HEK293T (cell line): Measurements from ENCODE around the gene PCDHA7.

Experiments
- ARNT ChIP-seq: fragments of 450-650 bp; IDR thresholded peaks from 2 replicates; pipeline ENCODE4 v1.6.1; 2017; ENCODE audit warnings: mild to moderate bottlenecking
- BHLHE40 ChIP-seq: fragments of 450-650 bp; IDR thresholded peaks from 2 replicates; pipeline ENCODE4 v1.6.1; 2016; ENCODE audit warnings: mild to moderate bottlenecking, moderate library complexity, borderline replicate concordance
- FOXA1 ChIP-seq: fragments of 450-650 bp; IDR thresholded peaks from 2 replicates; pipeline ENCODE4 v1.6.1; 2016; ENCODE audit warnings: mild to moderate bottlenecking
- FOXK2 ChIP-seq: fragments of 450-650 bp; IDR thresholded peaks from 2 replicates; pipeline ENCODE4 v1.6.1; 2016; ENCODE audit warnings: mild to moderate bottlenecking
- FOXM1 ChIP-seq: fragments of 450-650 bp; IDR thresholded peaks from 2 replicates; pipeline ENCODE4 v1.6.1; 2017; ENCODE audit warnings: mild to moderate bottlenecking, borderline replicate concordance
- HDGF ChIP-seq: fragments of 450-650 bp; IDR thresholded peaks from 2 replicates; pipeline ENCODE4 v1.6.1; 2017; ENCODE audit warnings: antibody characterized with exemption, borderline replicate concordance
- LEF1 ChIP-seq: fragments of 450-650 bp; IDR thresholded peaks from 2 replicates; pipeline ENCODE4 v1.6.1; 2017; ENCODE audit warnings: mild to moderate bottlenecking, borderline replicate concordance
- NFRKB ChIP-seq: fragments of 450-650 bp; IDR thresholded peaks from 2 replicates; pipeline ENCODE4 v1.6.1; 2016; ENCODE audit warnings: mild to moderate bottlenecking, moderate library complexity
- SP1 ChIP-seq: fragments of 450-650 bp; IDR thresholded peaks from 2 replicates; pipeline ENCODE4 v1.6.1; 2017
- TARDBP ChIP-seq: fragments of 450-650 bp; IDR thresholded peaks from 2 replicates; pipeline ENCODE4 v1.6.1; 2016
- TF ChIP-seq, protein P1 (sequence below): fragments of 450-650 bp; IDR thresholded peaks from 2 replicates; pipeline ENCODE4 v1.6.1; 2016

GRCh38 chr5:140827704-140828361 lies 6.2 kb upstream of the PCDHA7 start, which contains the start of gene PCDHA6:
- TF ChIP-seq HDGF (no peak), SP1 (no peak), FOXA1 (no peak), BHLHE40 (no peak), FOXM1 (no peak), FOXK2 (no peak), LEF1 (no peak), ARNT (no peak), NFRKB (no peak), TARDBP (no peak)
- TF ChIP-seq, protein P1, sequence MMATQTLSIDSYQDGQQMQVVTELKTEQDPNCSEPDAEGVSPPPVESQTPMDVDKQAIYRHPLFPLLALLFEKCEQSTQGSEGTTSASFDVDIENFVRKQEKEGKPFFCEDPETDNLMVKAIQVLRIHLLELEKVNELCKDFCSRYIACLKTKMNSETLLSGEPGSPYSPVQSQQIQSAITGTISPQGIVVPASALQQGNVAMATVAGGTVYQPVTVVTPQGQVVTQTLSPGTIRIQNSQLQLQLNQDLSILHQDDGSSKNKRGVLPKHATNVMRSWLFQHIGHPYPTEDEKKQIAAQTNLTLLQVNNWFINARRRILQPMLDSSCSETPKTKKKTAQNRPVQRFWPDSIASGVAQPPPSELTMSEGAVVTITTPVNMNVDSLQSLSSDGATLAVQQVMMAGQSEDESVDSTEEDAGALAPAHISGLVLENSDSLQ = no peak
